ENCODE measurements around the gene CSF1R.

CSF1R gene

DNA sequence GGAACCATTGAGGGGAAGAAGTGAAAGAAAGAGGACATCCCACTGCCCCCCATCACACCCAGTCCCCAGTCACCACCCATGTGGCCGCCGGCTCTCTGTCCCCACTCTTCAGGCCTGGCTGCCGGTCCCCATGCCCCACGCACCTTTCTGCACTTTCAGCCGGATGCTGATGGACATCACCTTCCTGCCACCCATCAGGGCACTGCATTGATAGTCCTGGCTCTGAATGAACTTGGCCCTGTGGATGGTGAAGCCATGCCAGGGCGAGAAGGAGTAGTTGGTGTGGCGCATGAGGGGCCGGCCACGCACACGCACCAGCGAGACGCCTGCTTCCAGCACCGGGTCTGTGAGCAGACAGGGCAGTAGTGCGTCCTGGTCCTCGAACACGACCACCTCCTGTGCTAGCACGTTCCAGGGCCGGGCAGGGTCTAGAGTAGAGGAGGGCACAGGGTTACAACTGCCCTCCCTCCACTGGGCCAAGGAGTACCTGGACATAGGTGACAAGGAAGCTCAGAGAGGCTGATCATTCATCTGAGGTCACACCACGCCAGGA lies 6.4 kb downstream of the CSF1R start:
- H3K4me1 ChIP-seq (ENCODE audit: insufficient read depth, low read length, severe bottlenecking): no peaks in the 10 kb centered on the region
- no peak overlapping the region for H2AFZ ChIP-seq (ENCODE audit: low read length)
- H3K4me2 ChIP-seq (ENCODE audit: low read length): no peak overlapping the region
- no peak overlapping the region for H3K27ac ChIP-seq (ENCODE audit: low read depth, low read length, poor library complexity, severe bottlenecking)
- no peak for TF ChIP-seq EZH2 (IDR thresholded peaks at IDR 0.05; ENCODE audit: borderline replicate concordance, low read length)
- no peak for TF ChIP-seq CTCF (IDR thresholded peaks at IDR 0.05; ENCODE audit: low read length)
- H3K27me3 ChIP-seq (ENCODE audit: insufficient read depth, low read length): peaks cover 6% of the 10 kb centered on the region; the same call in 1 of the 2 replicates
- no peaks in the 10 kb centered on the region for H3K9me2 ChIP-seq (ENCODE audit: low read depth, low read length)
- H3K9me3 ChIP-seq (ENCODE audit: low read length): no peaks in the 10 kb centered on the region
- no peaks in the 10 kb centered on the region for H3K79me2 ChIP-seq (ENCODE audit: insufficient read depth, low read length)
- H3K36me3 ChIP-seq (ENCODE audit: insufficient read depth, low read length): no peaks in the 10 kb centered on the region
- no peak overlapping the region for H3K4me3 ChIP-seq (ENCODE audit: low read depth, low read length, poor library complexity, severe bottlenecking)
- H4K20me1 ChIP-seq (ENCODE audit: insufficient read depth, low read length): no peaks in the 10 kb centered on the region
- H3K9ac ChIP-seq (ENCODE audit: low read length): no peak overlapping the region
- no peaks in the 10 kb centered on the region for H3F3A ChIP-seq (ENCODE audit: insufficient read depth, low read length)

GRCh38 chr5:150078802-150079689 lies 7.3 kb downstream of the CSF1R start:
- TF ChIP-seq CTCF (IDR thresholded peaks at IDR 0.05; ENCODE audit: low read length) (no peak), EZH2 (IDR thresholded peaks at IDR 0.05; ENCODE audit: borderline replicate concordance, low read length) (no peak)
- Histone ChIP-seq H3K9me2 (ENCODE audit: low read depth, low read length) (no peaks in the 10 kb centered on the region), H3K36me3 (ENCODE audit: insufficient read depth, low read length) (no peaks in the 10 kb centered on the region), H2AFZ (ENCODE audit: low read length) (no peak overlapping the region), H3K4me3 (ENCODE audit: low read depth, low read length, poor library complexity, severe bottlenecking) (no peak overlapping the region), H3K27me3 (ENCODE audit: insufficient read depth, low read length) (peaks cover 6% of the 10 kb centered on the region; the same call in 1 of the 2 replicates), H3K9ac (ENCODE audit: low read length) (no peak overlapping the region), H3K9me3 (ENCODE audit: low read length) (no peaks in the 10 kb centered on the region), H3K27ac (ENCODE audit: low read depth, low read length, poor library complexity, severe bottlenecking) (no peak overlapping the region), H3F3A (ENCODE audit: insufficient read depth, low read length) (no peaks in the 10 kb centered on the region), H3K4me1 (ENCODE audit: insufficient read depth, low read length, severe bottlenecking) (no peaks in the 10 kb centered on the region), H3K79me2 (ENCODE audit: insufficient read depth, low read length) (no peaks in the 10 kb centered on the region), H4K20me1 (ENCODE audit: insufficient read depth, low read length) (no peaks in the 10 kb centered on the region), H3K4me2 (ENCODE audit: low read length) (no peak overlapping the region)

DNA sequence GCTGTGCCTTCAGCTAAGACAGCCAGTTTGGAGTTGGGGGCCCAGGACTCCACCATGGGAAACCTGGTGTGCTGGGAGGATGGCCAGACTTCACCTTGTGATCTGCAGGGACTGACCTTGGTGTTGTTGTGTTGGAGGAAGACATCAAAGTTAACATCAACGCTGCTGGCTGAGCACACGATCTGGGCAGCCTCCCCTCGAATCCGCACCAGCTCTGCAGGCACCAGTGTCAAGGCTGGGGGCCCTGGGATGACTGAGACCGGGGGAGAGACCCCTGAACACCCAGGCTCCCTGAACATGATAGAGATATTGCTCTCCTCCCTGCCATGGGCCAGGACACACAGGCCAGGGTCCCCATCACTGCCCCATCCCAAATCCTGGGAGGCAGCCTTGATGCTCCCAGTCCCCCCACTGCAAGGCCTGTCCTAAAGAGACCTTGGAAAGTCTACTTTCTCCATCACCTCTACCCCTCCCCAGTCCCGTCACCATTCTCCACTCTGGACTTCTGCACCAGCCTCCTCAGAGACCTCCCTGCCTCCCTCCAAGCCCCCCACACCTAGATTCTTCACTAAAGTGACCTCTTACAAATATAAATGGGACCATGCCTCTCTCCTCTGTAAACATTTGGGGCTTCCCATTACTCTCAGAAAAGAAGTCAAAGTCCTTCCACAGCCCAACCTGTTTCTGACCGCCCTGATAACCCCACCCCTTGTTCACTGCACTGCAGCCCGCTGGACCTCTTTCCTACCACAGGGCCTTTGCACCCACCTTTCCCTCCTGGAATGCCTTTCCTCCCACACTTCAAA lies 8.2 kb downstream of the CSF1R start:
- Histone ChIP-seq H4K20me1 (ENCODE audit: insufficient read depth, low read length) (no peaks in the 10 kb centered on the region), H3K27me3 (ENCODE audit: insufficient read depth, low read length) (peaks cover 11% of the 10 kb centered on the region), H3K79me2 (ENCODE audit: insufficient read depth, low read length) (no peaks in the 10 kb centered on the region), H3K4me2 (ENCODE audit: low read length) (no peak overlapping the region), H3F3A (ENCODE audit: insufficient read depth, low read length) (no peaks in the 10 kb centered on the region), H3K9ac (ENCODE audit: low read length) (no peak overlapping the region), H3K9me3 (ENCODE audit: low read length) (no peaks in the 10 kb centered on the region), H2AFZ (ENCODE audit: low read length) (no peak overlapping the region), H3K4me1 (ENCODE audit: insufficient read depth, low read length, severe bottlenecking) (no peaks in the 10 kb centered on the region), H3K9me2 (ENCODE audit: low read depth, low read length) (no peaks in the 10 kb centered on the region), H3K27ac (ENCODE audit: low read depth, low read length, poor library complexity, severe bottlenecking) (no peak overlapping the region), H3K4me3 (ENCODE audit: low read depth, low read length, poor library complexity, severe bottlenecking) (no peak overlapping the region), H3K36me3 (ENCODE audit: insufficient read depth, low read length) (no peaks in the 10 kb centered on the region)
- TF ChIP-seq CTCF (IDR thresholded peaks at IDR 0.05; ENCODE audit: low read length) (no peak), EZH2 (IDR thresholded peaks at IDR 0.05; ENCODE audit: borderline replicate concordance, low read length) (no peak)
